Measurements from ENCODE around the gene TAP1.
"Not testable (repeated sequence)": the region's sequence is repeated elsewhere in the genome, so short reads cannot be mapped to it uniquely, and the experiment has no call there.

Gene TAP1

GRCh38 chr6:32853541-32854375 is at the start of gene TAP1, which contains the start of gene PSMB9:
Gene TAP1 (minus strand): TSS chr6:32853704. CDS start chr6:32853636, 68 bp downstream.
Gene PSMB9 (plus strand): TSS chr6:32854192. CDS start chr6:32854230, 38 bp downstream.
- DNase-seq (ENCODE audit: low read depth, low spot score) = peak; percentile 87

- no peak for DNase-seq (ENCODE audit: low read depth, low spot score)
Observed at GRCh38 chr6:32895006-32895345, 41.5 kb upstream of the TAP1 start.

- peak; percentile 82 for DNase-seq (ENCODE audit: low read depth, low spot score)
Observed at GRCh38 chr6:32894085-32895005, 40.8 kb upstream of the TAP1 start.

GRCh38 chr6:32890831-32891230 is 37.3 kb upstream of the TAP1 start:
- no peak for DNase-seq (ENCODE audit: low read depth, low spot score)

- DNase-seq (ENCODE audit: low read depth, low spot score) = no peak
Observed at GRCh38 chr6:32889533-32889932, 36.0 kb upstream of the TAP1 start.

- no peak for DNase-seq (ENCODE audit: low read depth, low spot score)
Observed at GRCh38 chr6:32888576-32888975, 35.1 kb upstream of the TAP1 start.

- no peak for DNase-seq (ENCODE audit: low read depth, low spot score)
Observed at GRCh38 chr6:32887616-32888015, 34.1 kb upstream of the TAP1 start.

GRCh38 chr6:32886681-32887383 is 33.3 kb upstream of the TAP1 start:
- no peak for DNase-seq (ENCODE audit: low read depth, low spot score)

- DNase-seq (ENCODE audit: low read depth, low spot score) = no peak
Observed at GRCh38 chr6:32885698-32886286, 32.3 kb upstream of the TAP1 start.

GRCh38 chr6:32883789-32884188 is 30.3 kb upstream of the TAP1 start:
- DNase-seq (ENCODE audit: low read depth, low spot score) = no peak

- no peak for DNase-seq (ENCODE audit: low read depth, low spot score)
Observed at GRCh38 chr6:32882879-32883250, 29.4 kb upstream of the TAP1 start.

- DNase-seq (ENCODE audit: low read depth, low spot score) = not testable (repeated sequence)
Observed at GRCh38 chr6:32880962-32881361, 27.5 kb upstream of the TAP1 start.

- DNase-seq (ENCODE audit: low read depth, low spot score) = no peak
Observed at GRCh38 chr6:32879691-32880090, 26.2 kb upstream of the TAP1 start.

- no peak for DNase-seq (ENCODE audit: low read depth, low spot score)
Observed at GRCh38 chr6:32876603-32877002, 23.1 kb upstream of the TAP1 start.

GRCh38 chr6:32873947-32874346 is 20.4 kb upstream of the TAP1 start:
- not testable (repeated sequence) for DNase-seq (ENCODE audit: low read depth, low spot score)

- DNase-seq (ENCODE audit: low read depth, low spot score) = peak; percentile 81
Observed at GRCh38 chr6:32868257-32868788, 14.8 kb upstream of the TAP1 start.

- DNase-seq (ENCODE audit: low read depth, low spot score) = no peak
Observed at GRCh38 chr6:32867554-32868256, 14.2 kb upstream of the TAP1 start.

GRCh38 chr6:32867022-32867477 is 13.5 kb upstream of the TAP1 start:
- no peak for DNase-seq (ENCODE audit: low read depth, low spot score)

GRCh38 chr6:32865724-32866443 is 12.4 kb upstream of the TAP1 start:
- DNase-seq (ENCODE audit: low read depth, low spot score) = no peak

GRCh38 chr6:32862725-32863124 is 9.2 kb upstream of the TAP1 start:
- DNase-seq (ENCODE audit: low read depth, low spot score) = no peak
